ENCODE data around the gene SLC25A26. TPM values are rescaled to one million over a fixed set of nuclear protein-coding genes. Genes with fewer than 3 reads are reported as not detected.

Gene SLC25A26
- total and polyA plus RNA-seq, 2 of the 13 experiments (the other 11 are each of a cell fraction or from before 2014, with no cell fraction given), result 23.1 to 32.7 TPM

DNA sequence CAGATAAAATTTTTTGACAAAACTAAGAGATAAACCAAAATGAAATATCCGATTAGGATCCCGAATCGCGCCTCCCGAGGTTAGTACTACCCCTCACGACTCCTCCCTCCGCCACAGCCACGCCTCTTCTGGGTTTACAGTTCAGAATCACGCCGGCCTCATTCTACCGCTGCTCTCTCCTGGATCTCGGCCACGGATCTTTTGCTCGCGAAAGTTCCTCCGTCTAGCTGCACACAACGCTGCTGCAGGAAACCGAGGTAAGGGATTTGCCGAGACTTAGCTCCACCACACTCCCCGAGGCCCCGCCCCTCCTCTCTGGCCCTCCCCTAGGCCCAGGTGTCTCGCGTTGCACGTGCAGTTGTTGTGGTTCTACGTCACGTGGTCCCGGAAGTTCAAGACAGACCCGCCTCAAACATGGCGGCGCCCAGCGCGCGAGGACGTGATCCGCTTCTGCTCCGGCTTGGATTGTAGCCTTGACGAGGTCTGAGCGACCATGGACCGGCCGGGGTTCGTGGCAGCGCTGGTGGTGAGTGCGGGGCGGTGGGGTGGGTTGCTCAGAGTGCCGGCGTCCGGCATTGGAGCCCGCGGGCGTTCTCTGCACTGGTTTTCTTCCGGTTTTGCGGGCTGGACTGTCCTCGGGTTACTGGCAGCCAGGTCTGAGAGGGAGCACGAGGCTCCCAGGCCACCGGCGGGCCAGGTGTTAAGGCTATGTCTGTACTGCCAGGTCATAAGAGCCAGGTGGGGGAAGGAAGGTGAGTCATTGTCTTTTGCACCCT lies at the start of gene SLC25A26 (continued):
- TF ChIP-seq, protein P1, sequence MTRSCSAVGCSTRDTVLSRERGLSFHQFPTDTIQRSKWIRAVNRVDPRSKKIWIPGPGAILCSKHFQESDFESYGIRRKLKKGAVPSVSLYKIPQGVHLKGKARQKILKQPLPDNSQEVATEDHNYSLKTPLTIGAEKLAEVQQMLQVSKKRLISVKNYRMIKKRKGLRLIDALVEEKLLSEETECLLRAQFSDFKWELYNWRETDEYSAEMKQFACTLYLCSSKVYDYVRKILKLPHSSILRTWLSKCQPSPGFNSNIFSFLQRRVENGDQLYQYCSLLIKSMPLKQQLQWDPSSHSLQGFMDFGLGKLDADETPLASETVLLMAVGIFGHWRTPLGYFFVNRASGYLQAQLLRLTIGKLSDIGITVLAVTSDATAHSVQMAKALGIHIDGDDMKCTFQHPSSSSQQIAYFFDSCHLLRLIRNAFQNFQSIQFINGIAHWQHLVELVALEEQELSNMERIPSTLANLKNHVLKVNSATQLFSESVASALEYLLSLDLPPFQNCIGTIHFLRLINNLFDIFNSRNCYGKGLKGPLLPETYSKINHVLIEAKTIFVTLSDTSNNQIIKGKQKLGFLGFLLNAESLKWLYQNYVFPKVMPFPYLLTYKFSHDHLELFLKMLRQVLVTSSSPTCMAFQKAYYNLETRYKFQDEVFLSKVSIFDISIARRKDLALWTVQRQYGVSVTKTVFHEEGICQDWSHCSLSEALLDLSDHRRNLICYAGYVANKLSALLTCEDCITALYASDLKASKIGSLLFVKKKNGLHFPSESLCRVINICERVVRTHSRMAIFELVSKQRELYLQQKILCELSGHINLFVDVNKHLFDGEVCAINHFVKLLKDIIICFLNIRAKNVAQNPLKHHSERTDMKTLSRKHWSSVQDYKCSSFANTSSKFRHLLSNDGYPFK (CRISPR knock-in tag; IDR thresholded peaks at IDR 0.05; ENCODE audit: borderline replicate concordance), result peak; percentile 90; the same call in 1 of the 2 replicates
- TF ChIP-seq FOXK2 (IDR thresholded peaks at IDR 0.05) (peak; percentile 99), ZNF878 (CRISPR knock-in tag; IDR thresholded peaks at IDR 0.05) (no peak), TCF12 (IDR thresholded peaks at IDR 0.05) (no peak), TCF12 (CRISPR knock-in tag; IDR thresholded peaks at IDR 0.05) (no peak), ZSCAN9 (CRISPR knock-in tag; IDR thresholded peaks at IDR 0.05; ENCODE audit: borderline replicate concordance) (peak; percentile 40; the same call in 1 of the 2 replicates), ZFP41 (CRISPR knock-in tag; IDR thresholded peaks at IDR 0.05; ENCODE audit: borderline replicate concordance) (peak; percentile 90; the same call in 1 of the 2 replicates), ZNF616 (CRISPR knock-in tag; IDR thresholded peaks at IDR 0.05; ENCODE audit: low read depth) (no peak), ZNF781 (CRISPR knock-in tag; IDR thresholded peaks at IDR 0.05; ENCODE audit: borderline replicate concordance, not compliant biosample characterization) (no peak), NFE2L1 (CRISPR knock-in tag; IDR thresholded peaks at IDR 0.05; ENCODE audit: borderline replicate concordance) (no peak), ONECUT2 (CRISPR knock-in tag; IDR thresholded peaks at IDR 0.05) (no peak), ZNF652 (CRISPR knock-in tag; IDR thresholded peaks at IDR 0.05; ENCODE audit: borderline replicate concordance, low read depth) (no peak), ZNF337 (CRISPR knock-in tag; IDR thresholded peaks at IDR 0.05; ENCODE audit: borderline replicate concordance, low read depth) (0 out of 2 replicates have a peak, but pooled peaks have one; percentile 63), AKAP8 (CRISPR knock-in tag; IDR thresholded peaks at IDR 0.05) (0 out of 2 replicates have a peak, but pooled peaks have one; percentile 54), ZNF333 (CRISPR knock-in tag; IDR thresholded peaks at IDR 0.05; ENCODE audit: borderline replicate concordance) (no peak), KLF16 (CRISPR knock-in tag; IDR thresholded peaks at IDR 0.05) (peak in 1 of 2 experiments; percentile 68; a peak in 2 of 4 replicates), ZZZ3 (CRISPR knock-in tag; IDR thresholded peaks at IDR 0.05; ENCODE audit: borderline replicate concordance) (no peak), LCORL (IDR thresholded peaks at IDR 0.05) (no peak), LCORL (CRISPR knock-in tag; IDR thresholded peaks at IDR 0.05) (no peak), CHD4 (IDR thresholded peaks at IDR 0.05; ENCODE audit: borderline replicate concordance, low read length) (no peak), ZNF777 (CRISPR knock-in tag; IDR thresholded peaks at IDR 0.05) (0 out of 2 replicates have a peak, but pooled peaks have one; percentile 20), HOXA3 (CRISPR knock-in tag; IDR thresholded peaks at IDR 0.05) (peak; percentile 92), REL (CRISPR knock-in tag; conservative IDR thresholded peaks at IDR 0.05) (no peak), CCAR2 (optimal IDR thresholded peaks at IDR 0.05; ENCODE audit: low read depth, low read length) (no peak), TCF7L2 (IDR thresholded peaks at IDR 0.05; ENCODE audit: low read depth, low read length) (no peak), NR3C1 (CRISPR knock-in tag; IDR thresholded peaks at IDR 0.05) (no peak), FIP1L1 (IDR thresholded peaks at IDR 0.05; ENCODE audit: borderline replicate concordance, insufficient read depth, low read depth, low read length) (no peak), ELF3 (CRISPR knock-in tag; IDR thresholded peaks at IDR 0.05) (peak; percentile 85)
- TF ChIP-seq, protein P2, sequence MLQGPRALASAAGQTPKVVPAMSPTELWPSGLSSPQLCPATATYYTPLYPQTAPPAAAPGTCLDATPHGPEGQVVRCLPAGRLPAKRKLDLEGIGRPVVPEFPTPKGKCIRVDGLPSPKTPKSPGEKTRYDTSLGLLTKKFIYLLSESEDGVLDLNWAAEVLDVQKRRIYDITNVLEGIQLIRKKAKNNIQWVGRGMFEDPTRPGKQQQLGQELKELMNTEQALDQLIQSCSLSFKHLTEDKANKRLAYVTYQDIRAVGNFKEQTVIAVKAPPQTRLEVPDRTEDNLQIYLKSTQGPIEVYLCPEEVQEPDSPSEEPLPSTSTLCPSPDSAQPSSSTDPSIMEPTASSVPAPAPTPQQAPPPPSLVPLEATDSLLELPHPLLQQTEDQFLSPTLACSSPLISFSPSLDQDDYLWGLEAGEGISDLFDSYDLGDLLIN (CRISPR knock-in tag; IDR thresholded peaks at IDR 0.05; ENCODE audit: borderline replicate concordance), result no peak
